ENCODE measurements around the gene MUC22. TPM values are rescaled to one million over a fixed set of nuclear protein-coding genes. Genes with fewer than 3 reads are reported as not detected.

MUC22 gene
- total RNA-seq, 4 donors from 2014 or later: not detected

GRCh38 chr6:31001281-31001888 lies 8.9 kb upstream of the MUC22 start:
- H3K9me3 ChIP-seq: no peaks in the 10 kb centered on the region
- WGBS: 75% methylated on average over 13 of the region's 13 CpGs
- no peak overlapping the region for H3K27ac ChIP-seq (replicated peaks in 1 of 4)
- H3K4me3 ChIP-seq: no peak overlapping the region
- TF ChIP-seq, protein P1, sequence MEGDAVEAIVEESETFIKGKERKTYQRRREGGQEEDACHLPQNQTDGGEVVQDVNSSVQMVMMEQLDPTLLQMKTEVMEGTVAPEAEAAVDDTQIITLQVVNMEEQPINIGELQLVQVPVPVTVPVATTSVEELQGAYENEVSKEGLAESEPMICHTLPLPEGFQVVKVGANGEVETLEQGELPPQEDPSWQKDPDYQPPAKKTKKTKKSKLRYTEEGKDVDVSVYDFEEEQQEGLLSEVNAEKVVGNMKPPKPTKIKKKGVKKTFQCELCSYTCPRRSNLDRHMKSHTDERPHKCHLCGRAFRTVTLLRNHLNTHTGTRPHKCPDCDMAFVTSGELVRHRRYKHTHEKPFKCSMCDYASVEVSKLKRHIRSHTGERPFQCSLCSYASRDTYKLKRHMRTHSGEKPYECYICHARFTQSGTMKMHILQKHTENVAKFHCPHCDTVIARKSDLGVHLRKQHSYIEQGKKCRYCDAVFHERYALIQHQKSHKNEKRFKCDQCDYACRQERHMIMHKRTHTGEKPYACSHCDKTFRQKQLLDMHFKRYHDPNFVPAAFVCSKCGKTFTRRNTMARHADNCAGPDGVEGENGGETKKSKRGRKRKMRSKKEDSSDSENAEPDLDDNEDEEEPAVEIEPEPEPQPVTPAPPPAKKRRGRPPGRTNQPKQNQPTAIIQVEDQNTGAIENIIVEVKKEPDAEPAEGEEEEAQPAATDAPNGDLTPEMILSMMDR (IDR thresholded peaks at IDR 0.05): no peak
- TF ChIP-seq POLR2A (IDR thresholded peaks at IDR 0.05; ENCODE audit: low read depth): no peak
- TF ChIP-seq POLR2AphosphoS5 (IDR thresholded peaks at IDR 0.05): no peak
- TF ChIP-seq EP300 (IDR thresholded peaks at IDR 0.05): no peak
- H3K27me3 ChIP-seq: no peaks in the 10 kb centered on the region
- intact Hi-C loops (cut with DNase I): no loop called here
- H3K4me1 ChIP-seq: peaks cover 0 to 9% (median 0%) of the 10 kb centered on the region in 4 donors
- DNase-seq (ENCODE audit: extremely low spot score): no peak
- no peaks in the 10 kb centered on the region for H3K36me3 ChIP-seq

DNA sequence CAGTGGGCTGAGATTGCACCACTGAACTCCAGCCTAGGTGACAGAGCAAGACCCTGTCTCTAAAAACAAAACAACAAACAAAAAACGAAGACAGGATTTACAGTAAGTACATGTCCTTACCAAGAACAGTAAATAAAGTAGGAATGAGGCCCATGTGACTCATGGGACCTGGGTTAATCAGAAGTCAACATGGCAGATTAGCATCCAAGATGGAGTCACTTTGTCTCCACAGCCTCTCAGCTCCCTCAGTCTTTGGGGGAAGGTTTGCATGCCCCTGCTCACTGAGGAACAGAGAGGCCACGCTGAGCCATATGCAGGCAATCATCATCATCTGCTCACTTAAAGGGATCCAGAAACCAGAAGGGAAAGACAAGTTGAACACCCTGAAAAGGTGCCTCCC lies 7.8 kb upstream of the MUC22 start:
- 83% methylated on average over 2 of the region's 2 CpGs for WGBS
- no peaks in the 10 kb centered on the region for H3K27me3 ChIP-seq
- H3K9me3 ChIP-seq: no peaks in the 10 kb centered on the region
- no peak overlapping the region for H3K27ac ChIP-seq (replicated peaks in 1 of 4)
- TF ChIP-seq, protein P1 (IDR thresholded peaks at IDR 0.05): no peak
- no peak overlapping the region for H3K4me3 ChIP-seq
- DNase-seq (ENCODE audit: extremely low spot score): no peak
- no peaks in the 10 kb centered on the region for H3K36me3 ChIP-seq
- intact Hi-C loops (cut with DNase I): no loop called here
- peaks cover 0 to 9% (median 0%) of the 10 kb centered on the region in 4 donors for H3K4me1 ChIP-seq

DNA sequence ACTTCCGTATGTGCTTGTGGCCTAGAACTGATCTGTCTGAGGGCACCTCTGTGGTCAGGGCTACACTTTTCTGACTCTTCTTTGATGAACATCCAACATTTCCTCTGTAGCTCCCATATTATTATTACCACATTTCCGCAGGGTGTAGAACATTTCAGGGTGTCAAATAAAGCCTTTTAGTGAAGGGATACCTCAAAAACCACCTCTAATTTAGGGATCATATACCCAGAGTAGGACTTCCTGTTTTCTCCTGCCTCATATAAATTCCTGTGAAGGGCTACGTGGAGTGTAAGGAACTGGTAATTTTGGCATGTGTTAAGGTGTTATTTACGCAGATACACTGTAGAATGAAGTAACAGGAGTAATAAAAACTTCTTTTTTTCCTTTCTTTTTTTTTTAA lies 5.5 kb upstream of the MUC22 start:
- no peak for DNase-seq (ENCODE audit: extremely low spot score)
- Histone ChIP-seq H3K4me1 (peaks cover 0 to 9% (median 0%) of the 10 kb centered on the region in 4 donors), H3K27ac (replicated peaks in 1 of 4) (no peak overlapping the region), H3K4me3 (no peak overlapping the region), H3K27me3 (no peaks in the 10 kb centered on the region), H3K9me3 (no peaks in the 10 kb centered on the region), H3K36me3 (no peaks in the 10 kb centered on the region)
- WGBS: 76% methylated on average over 4 of the region's 4 CpGs
- intact Hi-C loops (cut with DNase I): no loop called here
- TF ChIP-seq EP300 (IDR thresholded peaks at IDR 0.05) (no peak), POLR2A (IDR thresholded peaks at IDR 0.05; ENCODE audit: low read depth) (no peak), POLR2AphosphoS5 (IDR thresholded peaks at IDR 0.05) (no peak)
- TF ChIP-seq, protein P1 (IDR thresholded peaks at IDR 0.05): no peak

GRCh38 chr6:31005249-31006020 lies 4.8 kb upstream of the MUC22 start:
- intact Hi-C loops (cut with DNase I): no loop called here
- peaks cover 0 to 9% (median 0%) of the 10 kb centered on the region in 4 donors for H3K4me1 ChIP-seq
- H3K27me3 ChIP-seq: peaks cover 0 to 2% (median 0%) of the 10 kb centered on the region in 4 donors
- no peak for DNase-seq (ENCODE audit: extremely low spot score)
- WGBS: 88% methylated on average over 9 of the region's 9 CpGs
- TF ChIP-seq POLR2AphosphoS5 (IDR thresholded peaks at IDR 0.05) (no peak), EP300 (IDR thresholded peaks at IDR 0.05) (no peak), POLR2A (IDR thresholded peaks at IDR 0.05; ENCODE audit: low read depth) (no peak)
- TF ChIP-seq, protein P1 (IDR thresholded peaks at IDR 0.05): no peak
- H3K9me3 ChIP-seq: no peaks in the 10 kb centered on the region
- no peak overlapping the region for H3K27ac ChIP-seq (replicated peaks in 1 of 4)
- H3K4me3 ChIP-seq: no peak overlapping the region
- H3K36me3 ChIP-seq: no peaks in the 10 kb centered on the region

Data from esophagus muscularis mucosa (tissue), 4 donors.